Ishikawa (cell line): ENCODE results near the gene CREG2.

Source experiments
- CEBPB ChIP-seq: IDR thresholded peaks from 2 replicates; pipeline ENCODE4 v1.6.1; 2012
- EP300 ChIP-seq: IDR thresholded peaks from 2 replicates; pipeline ENCODE4 v1.6.1; 2012; ENCODE audit warnings: borderline replicate concordance
- FOXM1 ChIP-seq: IDR thresholded peaks from 2 replicates; pipeline ENCODE4 v1.6.1; 2012; ENCODE audit warnings: low read depth, borderline replicate concordance
- RAD21 ChIP-seq: IDR thresholded peaks from 2 replicates; pipeline ENCODE4 v1.6.1; 2012; ENCODE audit warnings: low read depth
- REST ChIP-seq: IDR thresholded peaks from 2 replicates; pipeline ENCODE4 v1.6.1; 2012; ENCODE audit warnings: low read depth, mild to moderate bottlenecking
- TAF1 ChIP-seq: IDR thresholded peaks from 2 replicates; pipeline ENCODE4 v1.6.1; 2012; ENCODE audit warnings: low read depth, mild to moderate bottlenecking
- TCF12 ChIP-seq: IDR thresholded peaks from 2 replicates; pipeline ENCODE4 v1.6.1; 2012; ENCODE audit warnings: low read depth
- TEAD4 ChIP-seq: IDR thresholded peaks from 2 replicates; pipeline ENCODE4 v1.6.1; 2012
- YY1 ChIP-seq: IDR thresholded peaks from 2 replicates; pipeline ENCODE4 v1.6.1; 2012; ENCODE audit warnings: low read depth
- ZBTB7A ChIP-seq: IDR thresholded peaks from 2 replicates; pipeline ENCODE4 v1.6.1; 2012; ENCODE audit warnings: low read depth
- TF ChIP-seq, protein P1 (sequence below): IDR thresholded peaks from 2 replicates; pipeline ENCODE4 v1.6.1; 2012

- TF ChIP-seq, protein P1, sequence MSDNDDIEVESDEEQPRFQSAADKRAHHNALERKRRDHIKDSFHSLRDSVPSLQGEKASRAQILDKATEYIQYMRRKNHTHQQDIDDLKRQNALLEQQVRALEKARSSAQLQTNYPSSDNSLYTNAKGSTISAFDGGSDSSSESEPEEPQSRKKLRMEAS = no peak
- TF ChIP-seq RAD21 = no peak
- TF ChIP-seq EP300 = no peak
- no peak for TF ChIP-seq TEAD4
- TF ChIP-seq TAF1 = no peak
- TF ChIP-seq CEBPB = no peak
- TF ChIP-seq ZBTB7A = no peak
- no peak for TF ChIP-seq REST
- TF ChIP-seq FOXM1 = no peak
- TF ChIP-seq YY1 = no peak
- TF ChIP-seq TCF12 = no peak
Observed at GRCh38 chr2:101383016-101383541, 4.2 kb downstream of the CREG2 start.
